NCI-H1048 (cell line): ENCODE data around the gene TMEFF2.

ENCODE experiments used
- DNase-seq: peaks from one replicate; lab custom pipeline; 2025; lab: John Stamatoyannopoulos, UW

TMEFF2 gene

DNA sequence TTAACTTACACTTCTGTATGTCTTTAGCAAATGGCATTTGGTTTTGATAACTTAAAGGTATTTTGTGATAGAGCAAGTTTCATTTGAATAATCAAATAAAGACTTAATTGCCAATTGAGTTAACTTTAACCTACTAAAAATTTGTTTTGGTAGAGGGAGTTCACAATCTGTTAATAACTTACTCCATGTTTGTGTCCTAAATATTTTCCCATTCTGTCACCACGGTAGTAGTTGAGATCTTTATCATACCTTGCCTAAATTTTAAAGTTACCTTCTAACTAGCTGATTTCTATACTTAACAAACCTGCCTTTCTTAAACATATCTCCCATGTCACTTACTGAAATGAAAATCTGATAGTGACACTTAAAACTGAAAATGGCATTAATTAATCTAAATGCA lies 127.1 kb downstream of the TMEFF2 start:
- no peak for DNase-seq

DNA sequence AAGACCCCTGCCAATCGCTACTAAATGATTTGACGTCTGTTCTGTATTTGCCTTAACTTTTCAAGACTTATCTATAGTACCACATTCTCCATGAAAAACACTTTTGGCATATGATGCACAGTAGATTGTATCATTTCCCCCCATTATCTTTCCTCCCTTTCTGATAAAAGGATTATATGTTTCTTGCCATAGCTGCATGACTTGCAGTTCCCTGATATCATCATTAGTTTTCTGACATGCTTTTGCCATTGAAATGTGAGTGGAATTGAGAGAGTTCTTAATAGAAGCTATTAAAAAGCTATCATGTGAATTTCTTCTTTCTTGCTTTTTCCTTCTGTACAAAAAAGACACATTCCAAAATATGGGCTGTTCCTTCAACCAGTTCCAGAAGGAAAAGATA lies 130.3 kb downstream of the TMEFF2 start:
- DNase-seq = no peak

DNA sequence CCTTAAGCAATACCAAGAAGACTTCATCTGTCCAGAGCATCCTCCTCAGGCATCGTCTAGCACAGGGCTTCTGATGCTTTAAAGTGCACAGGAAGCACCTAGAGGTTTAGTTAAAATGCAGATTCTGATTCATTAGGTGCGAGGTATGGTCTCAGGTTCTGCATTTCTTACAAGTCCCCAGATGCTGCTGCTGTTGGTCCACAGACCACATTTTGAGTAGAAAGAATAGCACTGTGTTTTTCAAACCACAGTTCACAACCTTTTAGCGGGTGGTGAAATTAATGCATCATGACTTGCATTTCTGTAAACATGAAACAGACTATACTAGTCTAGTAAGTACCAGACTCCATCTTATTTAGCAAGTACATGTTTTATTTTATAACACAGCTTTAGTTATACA lies 134.6 kb downstream of the TMEFF2 start:
- no peak for DNase-seq

DNA sequence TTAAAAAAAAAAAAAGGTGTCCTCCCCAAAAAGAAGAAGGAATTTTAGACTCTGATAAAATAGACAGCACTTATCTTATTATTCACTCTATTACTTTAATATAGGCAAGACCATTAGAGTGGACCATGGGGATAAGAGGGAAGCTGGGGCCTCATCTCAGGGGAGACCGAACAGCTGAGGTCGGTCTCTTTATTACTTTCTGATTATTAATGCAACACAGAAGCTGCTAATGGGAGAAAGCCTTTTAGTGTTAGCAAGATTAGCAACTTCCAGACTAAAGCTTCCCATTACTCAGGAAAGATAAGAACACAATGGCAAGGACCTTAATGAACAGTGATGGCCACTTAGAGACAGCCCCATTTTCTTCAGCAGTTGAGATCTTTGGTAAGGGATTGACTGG lies 135.5 kb downstream of the TMEFF2 start:
- DNase-seq = no peak

DNA sequence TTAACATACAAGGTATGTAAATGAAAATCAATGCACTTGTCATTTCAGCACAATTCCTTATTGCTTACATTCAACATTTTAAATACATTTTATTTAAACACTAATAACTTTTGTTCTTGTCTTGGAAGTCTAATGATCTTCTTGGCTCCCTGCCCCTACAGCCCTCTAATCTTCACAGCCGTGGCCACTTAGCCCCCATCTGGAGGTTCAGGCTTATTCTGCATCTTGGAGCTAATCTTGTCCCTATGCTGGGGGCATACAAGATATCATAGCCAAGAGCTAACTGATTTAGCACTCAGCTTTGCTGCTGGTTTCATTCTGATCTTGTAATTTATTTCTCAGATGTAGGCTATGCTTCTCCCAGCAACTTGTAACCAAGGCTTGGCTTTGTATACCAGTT lies 140.8 kb downstream of the TMEFF2 start:
- no peak for DNase-seq

DNA sequence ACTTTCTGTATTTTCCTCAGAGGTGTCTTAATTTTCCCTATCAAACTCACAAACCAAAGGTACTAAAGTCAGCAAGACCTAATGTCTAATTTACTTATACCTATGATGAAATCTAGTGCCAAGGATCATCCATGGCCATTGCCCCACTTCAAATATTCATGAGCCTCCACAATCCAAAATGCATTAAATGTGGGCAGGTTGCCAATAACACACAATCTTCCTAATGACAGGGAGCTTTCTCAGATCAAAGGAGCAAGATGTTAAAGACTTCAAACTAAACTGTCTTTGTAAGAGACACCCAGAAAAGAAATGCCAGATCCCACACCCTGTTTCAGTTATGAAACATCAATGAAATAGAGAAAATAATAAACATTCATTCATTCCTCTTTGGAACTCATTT lies 143.2 kb downstream of the TMEFF2 start:
- DNase-seq = no peak

DNA sequence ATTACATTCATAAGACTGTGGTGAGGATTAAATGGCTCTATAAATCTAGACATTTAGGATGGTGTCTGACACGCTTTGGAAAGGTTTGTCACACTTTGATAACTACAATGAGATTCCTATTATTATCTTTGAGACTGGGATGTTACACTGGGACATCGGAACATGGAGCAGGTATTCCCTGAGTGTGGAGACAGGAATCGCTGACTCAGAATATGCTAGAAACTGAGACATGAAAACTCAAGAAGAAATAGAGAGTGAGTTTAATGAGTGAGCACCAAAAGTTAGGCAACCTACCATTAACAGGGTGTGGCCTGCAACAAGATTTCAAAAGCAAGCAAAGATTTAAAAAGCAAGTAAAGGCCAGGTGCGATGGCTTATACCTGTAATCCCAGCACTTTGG lies 145.4 kb downstream of the TMEFF2 start:
- DNase-seq = no peak

DNA sequence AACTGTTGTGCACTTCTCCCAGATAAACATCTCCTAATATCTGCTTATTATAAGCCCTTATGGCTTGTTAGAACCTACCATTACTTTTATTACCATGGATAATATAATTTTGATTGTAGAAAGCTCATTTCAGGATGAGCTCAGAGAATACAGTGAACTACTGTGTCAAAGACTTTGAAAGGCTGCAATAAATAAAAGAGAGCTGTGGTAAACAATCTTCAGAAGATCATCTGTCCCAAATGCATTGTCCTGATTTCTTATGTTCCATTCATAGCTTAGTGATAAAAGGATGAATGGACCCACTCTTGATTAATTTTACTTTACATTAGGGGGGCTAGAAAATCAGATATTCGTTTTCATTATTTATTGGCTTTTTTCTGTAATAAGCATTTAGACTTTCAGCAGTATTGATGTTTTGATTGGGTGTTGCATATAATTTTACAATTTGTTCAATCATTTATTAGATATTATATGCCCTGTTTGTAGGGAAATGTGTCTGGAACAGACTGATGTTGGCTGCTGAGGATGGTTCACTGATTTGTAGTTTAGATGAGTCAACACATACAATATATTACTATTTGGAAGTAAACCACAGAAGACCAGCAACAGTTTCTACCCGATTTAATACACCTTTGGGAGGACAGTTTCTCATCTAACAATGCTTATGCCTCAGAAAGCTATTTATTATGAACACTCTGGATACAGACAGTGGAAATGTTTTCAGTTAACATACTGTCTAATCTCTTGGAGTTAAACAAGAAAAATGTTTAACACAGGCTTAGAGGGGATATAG lies 147.2 kb downstream of the TMEFF2 start:
- no peak for DNase-seq

DNA sequence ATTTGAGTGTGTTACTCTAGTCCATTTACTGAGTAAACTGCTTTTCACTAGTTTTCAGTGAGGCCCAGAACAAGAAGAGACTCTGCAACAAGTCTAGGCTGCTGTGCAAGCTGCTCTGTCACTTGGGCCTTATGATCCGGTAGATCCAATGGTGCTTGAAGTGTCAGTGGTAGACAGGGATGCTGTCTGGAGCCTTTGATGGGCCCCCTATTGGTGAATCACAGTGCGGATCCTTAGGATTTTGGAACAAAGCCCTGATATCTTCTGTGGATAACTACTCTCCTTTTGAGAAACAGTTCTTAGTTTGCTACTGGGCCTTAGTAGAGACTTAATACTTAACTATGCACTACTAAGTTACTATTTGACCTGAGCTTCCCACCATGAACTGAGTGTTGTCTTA lies 150.2 kb downstream of the TMEFF2 start:
- no peak for DNase-seq

DNA sequence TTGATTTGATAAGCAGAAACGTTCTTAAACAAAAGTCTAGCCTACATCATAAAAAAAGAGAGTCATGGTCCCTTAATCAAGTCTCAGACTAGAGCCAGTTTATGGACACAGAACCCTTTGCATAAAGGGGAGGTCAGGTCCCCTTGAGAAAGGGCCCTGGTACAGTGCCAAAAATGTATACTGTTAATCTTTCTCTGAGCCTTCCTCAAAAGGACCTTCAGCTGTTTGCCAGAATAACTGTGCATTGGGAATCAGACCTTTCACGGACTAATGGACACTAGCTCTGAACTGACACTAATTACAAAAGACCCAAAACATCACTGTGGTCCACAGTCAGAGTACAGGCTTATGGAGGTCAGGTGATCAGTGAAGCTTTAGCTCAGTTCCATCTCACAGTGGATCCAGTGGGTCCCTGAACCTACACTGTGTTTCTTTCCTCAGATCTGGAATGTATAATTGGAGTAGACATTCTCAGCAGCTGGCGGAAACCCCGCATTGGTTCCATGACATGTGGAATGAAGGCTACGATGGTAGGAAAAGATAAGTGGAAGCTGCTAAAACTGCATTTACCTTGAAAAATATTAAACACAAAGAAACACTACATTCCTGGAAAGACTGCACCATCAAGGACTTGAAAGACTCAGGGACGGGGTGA lies 151.4 kb downstream of the TMEFF2 start:
- DNase-seq = no peak

DNA sequence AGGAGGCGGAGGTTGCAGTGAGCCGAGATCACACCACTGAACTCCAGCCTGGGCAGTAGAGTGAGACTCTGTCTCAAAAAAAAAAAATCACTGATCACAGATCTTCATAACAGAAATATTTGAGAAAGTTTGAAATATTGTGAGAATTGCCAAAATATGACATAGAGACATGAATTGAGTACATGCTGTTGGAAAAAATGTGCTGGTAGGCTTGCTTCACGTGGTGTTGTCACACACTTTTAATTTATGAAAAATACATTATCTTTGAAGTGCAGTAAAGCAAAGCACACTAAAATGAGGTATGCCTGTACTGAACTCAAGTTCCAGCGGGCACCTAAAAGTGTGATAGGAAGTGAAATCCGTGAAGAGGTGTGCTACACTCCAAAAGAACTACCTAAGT lies 152.6 kb downstream of the TMEFF2 start:
- DNase-seq = no peak

DNA sequence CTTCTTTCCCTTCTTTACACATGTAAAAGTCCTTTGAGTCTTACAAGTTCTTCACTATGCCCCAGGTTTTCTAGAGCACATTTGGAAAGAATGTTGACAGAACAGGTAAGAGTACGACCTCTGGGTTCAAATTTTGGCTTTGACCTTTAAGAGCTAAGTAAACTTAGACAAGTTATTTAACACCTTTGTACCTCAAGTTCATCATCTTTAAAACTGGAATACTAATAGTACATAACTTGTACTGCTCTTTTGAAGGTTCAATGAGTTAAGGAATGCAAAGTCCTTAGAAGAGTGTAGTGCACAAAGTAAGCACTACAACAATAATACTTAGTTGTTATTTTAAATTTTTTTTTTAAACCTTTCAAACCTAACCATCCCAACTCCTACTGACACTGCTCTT lies 156.6 kb downstream of the TMEFF2 start:
- DNase-seq = no peak

DNA sequence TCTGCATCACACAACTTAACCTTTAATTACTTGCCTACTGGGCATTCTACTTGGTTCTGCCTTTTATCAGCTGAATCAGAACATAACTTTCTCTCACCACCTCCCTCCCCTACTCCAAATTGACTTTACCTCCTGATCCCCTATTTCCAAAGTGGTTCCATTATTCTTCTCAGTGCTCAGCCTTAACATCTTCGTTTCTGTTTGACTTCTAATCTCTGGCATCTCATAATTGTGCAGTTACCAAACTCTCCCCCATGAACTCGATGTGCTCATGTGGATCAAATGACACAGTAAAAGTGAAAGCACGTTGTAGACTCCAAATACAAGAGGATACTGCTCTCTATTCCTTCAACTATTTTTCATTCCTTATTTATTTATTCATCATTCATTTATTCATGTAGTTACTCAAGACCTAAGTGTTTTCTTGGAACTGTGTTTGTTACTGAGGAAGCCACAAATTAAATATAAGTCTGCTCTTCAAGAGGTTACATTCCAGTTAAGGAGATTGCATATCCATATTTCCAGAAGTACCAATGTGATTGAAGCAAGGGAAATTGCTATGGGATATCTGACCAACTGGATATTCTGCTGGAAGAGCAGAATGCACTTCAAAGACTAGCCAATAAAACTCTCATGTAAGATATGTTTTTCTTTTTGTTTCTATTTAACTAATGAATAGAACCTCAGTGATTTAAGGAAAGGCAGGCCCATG lies 158.8 kb downstream of the TMEFF2 start:
- DNase-seq = no peak

DNA sequence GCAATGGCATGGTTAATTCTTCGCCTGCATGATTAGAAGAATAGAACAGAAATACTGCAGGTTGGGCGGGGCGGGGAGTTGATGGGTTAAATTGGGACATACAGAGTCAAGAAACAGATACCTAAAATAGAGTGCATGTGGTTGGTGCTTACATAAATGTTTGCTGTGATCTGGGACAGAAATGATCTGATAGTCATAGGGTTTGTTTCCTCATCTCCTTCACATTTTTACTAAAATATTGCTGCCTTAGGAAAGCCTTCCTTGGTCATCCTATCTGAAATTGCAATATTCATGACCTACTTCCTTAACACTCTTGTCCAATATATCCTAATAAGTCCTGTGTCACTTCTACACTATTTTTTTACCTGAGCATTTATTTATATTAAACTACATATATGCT lies 163.9 kb downstream of the TMEFF2 start:
- no peak for DNase-seq

DNA sequence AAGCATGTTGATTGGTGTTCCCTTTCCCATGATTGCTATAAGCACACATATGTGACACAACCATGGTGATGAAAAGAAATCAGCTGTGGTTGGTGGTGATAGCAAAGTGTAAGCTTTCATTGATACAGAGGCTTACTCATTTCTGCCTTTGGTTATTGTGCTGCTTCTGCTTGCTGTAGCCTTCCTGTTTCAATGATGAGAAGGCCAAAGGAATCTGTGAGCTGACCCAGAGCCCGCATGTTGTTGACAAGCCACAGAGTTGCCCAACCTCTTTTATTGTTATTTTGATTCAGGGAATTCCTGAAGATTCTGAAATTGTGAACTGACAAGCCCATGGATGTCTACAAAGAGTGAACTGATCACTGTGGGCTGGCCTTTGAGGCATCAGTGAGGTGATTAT lies 164.4 kb downstream of the TMEFF2 start:
- no peak for DNase-seq

DNA sequence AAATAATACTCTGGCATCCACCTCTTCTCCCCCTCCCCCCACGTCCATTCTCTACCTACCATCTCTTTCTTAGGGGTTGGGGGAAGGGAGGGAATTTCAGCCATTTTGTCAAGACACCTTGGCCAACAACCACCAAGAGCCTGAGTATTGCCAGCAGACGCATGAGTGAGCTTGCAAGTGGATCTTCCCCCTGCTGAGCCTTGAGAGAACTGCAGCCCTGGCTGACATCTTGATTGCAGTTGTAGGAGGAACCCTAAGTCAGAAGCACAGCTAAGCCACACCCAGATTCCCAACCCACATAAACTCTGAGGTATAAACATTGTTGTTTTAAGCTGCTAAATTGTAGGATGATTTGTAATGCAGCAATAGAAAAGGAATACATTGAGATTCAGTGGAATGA lies 165.6 kb downstream of the TMEFF2 start:
- no peak for DNase-seq

DNA sequence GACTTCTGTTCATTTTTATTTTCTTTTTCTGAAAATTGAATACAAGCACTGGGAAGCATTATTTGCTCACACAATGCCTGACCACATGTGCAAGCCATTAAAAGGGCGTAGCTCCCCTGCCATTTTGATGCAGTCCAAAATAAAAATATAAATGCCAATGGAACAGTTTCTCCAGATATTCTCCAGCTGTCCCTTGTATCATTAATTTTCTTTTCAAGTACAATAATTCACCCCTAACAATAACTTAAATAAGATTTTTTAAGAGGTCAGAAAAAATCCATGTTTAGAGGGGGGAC lies 168.0 kb downstream of the TMEFF2 start:
- DNase-seq = no peak

DNA sequence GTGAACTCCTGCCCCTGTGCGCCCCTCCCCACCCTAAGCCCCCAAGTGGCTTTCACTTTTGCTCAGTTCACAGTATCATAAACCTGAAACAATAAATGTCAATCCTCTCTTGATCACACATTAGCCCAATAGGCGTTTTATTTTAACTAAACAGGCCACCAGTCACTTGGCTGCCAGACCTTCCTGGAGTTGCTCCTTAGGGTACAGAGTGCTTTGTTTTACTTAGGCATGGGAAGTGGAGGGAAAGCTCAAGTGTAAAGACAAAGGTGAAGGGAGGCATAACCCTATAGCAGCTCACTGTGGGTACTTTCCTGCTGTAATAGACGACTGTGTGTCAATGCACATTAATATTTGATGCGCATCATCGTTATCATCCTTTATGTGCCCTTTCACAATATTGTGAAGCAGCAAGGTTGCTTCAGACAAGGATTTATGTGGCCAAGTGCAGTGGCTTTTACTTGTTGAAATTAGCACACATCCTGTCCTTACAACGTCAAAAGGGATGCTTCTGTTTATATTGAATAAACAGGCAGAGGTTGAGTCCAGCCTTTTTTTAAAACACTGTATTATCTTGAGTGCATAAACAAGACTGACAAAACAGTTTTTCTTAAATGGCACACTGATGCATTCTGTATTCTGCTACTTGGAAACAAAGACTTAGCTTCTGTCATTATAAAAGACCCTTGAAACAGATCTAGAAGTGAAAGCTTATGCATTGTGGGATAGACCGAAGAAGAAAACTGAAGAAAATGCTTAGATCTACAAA lies 168.5 kb downstream of the TMEFF2 start:
- no peak for DNase-seq

DNA sequence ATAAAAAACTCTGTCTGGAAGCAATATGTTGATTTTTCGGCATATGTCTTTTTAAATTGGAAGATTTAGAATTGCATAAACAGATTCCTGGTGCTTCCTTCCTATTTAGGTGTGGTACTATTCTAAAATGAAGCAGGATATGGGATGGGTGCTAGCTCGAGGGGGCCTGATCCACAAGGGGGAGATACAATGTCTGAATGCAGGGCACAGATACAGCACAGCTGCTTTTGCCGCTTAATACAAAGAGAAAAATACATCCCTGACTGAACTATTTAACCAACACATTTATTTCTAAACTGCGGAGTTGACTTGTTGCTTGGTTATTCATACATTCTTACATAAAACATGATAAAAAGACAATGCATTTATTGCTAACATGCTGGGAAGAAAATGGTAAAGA lies 169.1 kb downstream of the TMEFF2 start:
- DNase-seq = no peak

DNA sequence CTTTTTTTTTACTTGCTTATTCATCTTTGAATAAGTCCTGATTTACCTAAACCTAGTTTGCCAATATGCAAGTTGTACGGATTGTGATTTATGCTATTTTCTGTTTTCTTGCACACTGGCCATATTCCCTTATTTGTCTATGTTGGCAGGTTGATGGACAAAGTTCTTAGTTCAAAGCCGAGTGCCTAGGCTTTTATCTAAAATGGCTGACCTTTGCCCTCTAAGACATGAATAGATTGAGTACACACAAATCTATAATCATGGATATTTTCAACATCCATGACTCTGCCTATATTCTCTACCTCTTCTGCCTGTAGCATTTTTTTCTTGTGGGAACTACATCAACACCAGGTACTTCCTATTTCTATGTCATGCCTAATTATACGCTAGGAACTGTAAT lies 171.7 kb downstream of the TMEFF2 start:
- DNase-seq = no peak

DNA sequence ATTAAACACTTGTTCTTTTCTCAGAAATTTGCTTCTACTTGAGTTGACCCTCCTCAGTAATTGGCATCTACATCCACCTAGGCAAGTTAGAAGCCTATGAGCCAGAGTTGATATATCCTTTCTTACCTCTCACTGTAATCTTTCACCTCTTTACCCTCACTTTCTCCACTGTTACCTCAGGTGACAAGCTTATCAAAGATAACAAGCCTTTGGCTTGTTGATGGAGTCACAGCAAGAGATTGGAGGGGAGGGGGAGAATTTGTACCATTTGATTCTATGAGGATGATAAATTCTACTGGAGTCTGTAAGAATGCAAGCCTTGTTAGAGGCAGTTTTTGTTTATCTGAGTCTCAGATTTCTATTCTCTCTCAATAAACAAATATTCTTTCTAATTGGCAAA lies 176.9 kb downstream of the TMEFF2 start:
- no peak for DNase-seq

DNA sequence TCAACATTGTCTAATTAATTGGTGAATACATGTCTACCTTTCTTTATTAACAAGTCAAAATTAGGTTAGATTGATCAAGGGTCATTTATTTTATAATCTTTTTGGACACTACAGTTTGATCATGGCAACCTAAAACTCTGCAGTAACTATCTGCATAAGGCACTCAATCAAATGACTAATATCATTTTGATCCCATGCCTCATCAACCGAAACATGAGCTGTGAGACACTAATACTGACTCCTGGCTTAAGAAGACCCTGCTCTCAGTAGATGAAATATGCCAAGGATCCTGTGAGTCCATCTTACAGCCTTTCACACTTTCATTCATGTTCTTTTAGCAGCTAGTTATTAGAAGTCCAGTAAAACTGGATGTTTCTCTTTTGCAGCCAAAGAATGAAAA lies 178.5 kb downstream of the TMEFF2 start:
- DNase-seq = no peak

DNA sequence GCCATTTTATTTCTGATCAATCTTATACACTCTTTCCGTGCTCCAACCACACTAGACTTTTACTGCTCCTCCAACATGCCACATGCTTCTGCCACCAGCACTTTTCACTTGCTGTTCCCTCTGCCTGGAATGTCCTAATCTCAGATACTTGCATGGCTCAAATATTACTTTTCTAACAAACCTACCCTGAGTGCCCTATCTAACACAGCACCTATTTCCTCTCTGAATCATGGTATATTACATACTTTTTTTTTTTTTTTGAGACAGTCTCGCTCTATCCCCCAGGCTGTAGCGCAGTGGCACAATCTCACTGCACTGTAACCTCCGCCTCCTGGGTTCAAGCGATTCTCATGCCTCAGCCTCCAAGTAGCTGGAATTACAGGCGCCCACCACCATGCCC lies 181.5 kb downstream of the TMEFF2 start:
- no peak for DNase-seq
